Natural killer cell (primary cell): ENCODE data around the gene HDAC4. TPM values are rescaled to one million over a fixed set of nuclear protein-coding genes. Genes with fewer than 3 reads are reported as not detected.

Source experiments
- ATAC-seq, 3 donors: fragments of 150-1000 bp in 2 of 3; fragments of 200-7000 bp in 1 of 3; cut with Tn5 transposase; 1 replicate in 1 of 3; 2 replicates in 2 of 3; pipeline ENCODE4 v1.10.0; 2021; ENCODE audit warnings: mild to moderate bottlenecking in 2 of 3, moderate library complexity in 2 of 3
- DNase-seq, 2 donors: peaks; one replicate each; pipeline versions ENCODE4 v3.0.0 to v3.0.0-alpha.2; 2013 to 2021; ENCODE audit warnings: mixed read lengths in 1 of 2
- H3K27ac ChIP-seq: one replicate; pipeline ENCODE4 v1.5.1; 2013; ENCODE audit warnings: mild to moderate bottlenecking, low read length
- H3K27me3 ChIP-seq: one replicate; pipeline ENCODE4 v1.6.1; 2013; ENCODE audit warnings: low read length; ENCODE audit not compliant: control insufficient read depth, insufficient read depth
- H3K36me3 ChIP-seq: one replicate; pipeline ENCODE4 v1.6.1; 2013; ENCODE audit warnings: low read length; ENCODE audit not compliant: control insufficient read depth, insufficient read depth
- H3K4me1 ChIP-seq: one replicate; pipeline ENCODE4 v1.6.1; 2013; ENCODE audit warnings: low read length; ENCODE audit not compliant: control insufficient read depth, insufficient read depth
- H3K4me3 ChIP-seq: one replicate; pipeline ENCODE4 v1.5.1; 2013; ENCODE audit warnings: low read length
- H3K9me3 ChIP-seq: one replicate; pipeline ENCODE4 v1.6.1; 2013; ENCODE audit warnings: low read length; ENCODE audit not compliant: control insufficient read depth, insufficient read depth
- H3K27ac Mint-ChIP-seq, 2 donors: one replicate each; pipeline ENCODE4 v1.8.0; 2022; ENCODE audit warnings: mild to moderate bottlenecking in 2 of 2, mixed read lengths in 2 of 2, moderate library complexity in 1 of 2
- H3K27me3 Mint-ChIP-seq, 2 donors: one replicate each; pipeline ENCODE4 v1.8.0; 2022; ENCODE audit warnings: low read depth in 2 of 2, mixed read lengths in 2 of 2
- H3K36me3 Mint-ChIP-seq: one replicate; pipeline ENCODE4 v1.8.0; 2022; ENCODE audit warnings: mixed read lengths
- H3K4me1 Mint-ChIP-seq, 2 donors: one replicate each; pipeline ENCODE4 v1.8.0; 2022; ENCODE audit warnings: mixed read lengths in 2 of 2
- H3K4me3 Mint-ChIP-seq: one replicate; pipeline ENCODE4 v1.8.0; 2022; ENCODE audit warnings: mild to moderate bottlenecking, moderate library complexity, mixed read lengths
- H3K9me3 Mint-ChIP-seq, 2 donors: one replicate each; pipeline ENCODE4 v1.8.0; 2022; ENCODE audit warnings: mixed read lengths in 2 of 2
- WGBS: methylation state at CpG from one replicate; pipeline ENCODE4 v1.1.7; 2013; ENCODE audit warnings: missing lambda C conversion rate; ENCODE audit not compliant: insufficient coverage; 5-methylcytosine and 5-hydroxymethylcytosine counted together
- intact Hi-C: fragments of 100-400 bp; cut with micrococcal nuclease; formaldehyde crosslinking; loops from one replicate; pipeline ENCODE4 v1.14.2; 2022
- total RNA-seq, 4 donors: library from RNA; stranded (reverse); fragments of 120-200 nt in 1 of 4; gene quantifications; one replicate each; pipeline versions ENCODE4 v1.2.3 to v1.2.4, GENCODE V29; 2013 to 2022
- TF ChIP-seq, protein P1 (sequence below): fragments of 200-600 bp; IDR thresholded peaks from one replicate; pipeline ENCODE4 v1.8.0; 2022; ENCODE audit warnings: antibody characterized with exemption

Gene HDAC4
- total RNA-seq, 3 donors from 2014 or later (not counting 1 experiment from before 2014, with no cell fraction given): 74.9 to 105 (median 100) TPM

GRCh38 chr2:239027391-239028252, 373.2 kb downstream of the HDAC4 start:
- H3K36me3 ChIP-seq: no peaks in the 10 kb centered on the region
- no peaks in the 10 kb centered on the region for H3K4me1 ChIP-seq
- TF ChIP-seq, protein P1, sequence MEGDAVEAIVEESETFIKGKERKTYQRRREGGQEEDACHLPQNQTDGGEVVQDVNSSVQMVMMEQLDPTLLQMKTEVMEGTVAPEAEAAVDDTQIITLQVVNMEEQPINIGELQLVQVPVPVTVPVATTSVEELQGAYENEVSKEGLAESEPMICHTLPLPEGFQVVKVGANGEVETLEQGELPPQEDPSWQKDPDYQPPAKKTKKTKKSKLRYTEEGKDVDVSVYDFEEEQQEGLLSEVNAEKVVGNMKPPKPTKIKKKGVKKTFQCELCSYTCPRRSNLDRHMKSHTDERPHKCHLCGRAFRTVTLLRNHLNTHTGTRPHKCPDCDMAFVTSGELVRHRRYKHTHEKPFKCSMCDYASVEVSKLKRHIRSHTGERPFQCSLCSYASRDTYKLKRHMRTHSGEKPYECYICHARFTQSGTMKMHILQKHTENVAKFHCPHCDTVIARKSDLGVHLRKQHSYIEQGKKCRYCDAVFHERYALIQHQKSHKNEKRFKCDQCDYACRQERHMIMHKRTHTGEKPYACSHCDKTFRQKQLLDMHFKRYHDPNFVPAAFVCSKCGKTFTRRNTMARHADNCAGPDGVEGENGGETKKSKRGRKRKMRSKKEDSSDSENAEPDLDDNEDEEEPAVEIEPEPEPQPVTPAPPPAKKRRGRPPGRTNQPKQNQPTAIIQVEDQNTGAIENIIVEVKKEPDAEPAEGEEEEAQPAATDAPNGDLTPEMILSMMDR: no peak
- no peaks in the 10 kb centered on the region for H3K4me1 Mint-ChIP-seq
- H3K4me3 Mint-ChIP-seq: no peak overlapping the region
- H3K27ac Mint-ChIP-seq: no peak overlapping the region
- DNase-seq: no peak
- H3K9me3 ChIP-seq: no peaks in the 10 kb centered on the region
- 91% methylated on average over 38 of the region's 38 CpGs for WGBS
- no peak overlapping the region for H3K4me3 ChIP-seq
- no peak overlapping the region for H3K27ac ChIP-seq
- no peak for ATAC-seq
- H3K9me3 Mint-ChIP-seq: no peaks in the 10 kb centered on the region
- peaks cover 7 to 21% of the 10 kb centered on the region in 2 donors for H3K27me3 Mint-ChIP-seq
- H3K36me3 Mint-ChIP-seq: no peaks in the 10 kb centered on the region
- intact Hi-C loops: no loop called here
- H3K27me3 ChIP-seq: no peaks in the 10 kb centered on the region

- intact Hi-C loops: no loop called here
- H3K4me3 Mint-ChIP-seq: no peak overlapping the region
- no peaks in the 10 kb centered on the region for H3K4me1 Mint-ChIP-seq
- no peaks in the 10 kb centered on the region for H3K4me1 ChIP-seq
- TF ChIP-seq, protein P1: no peak
- H3K36me3 ChIP-seq: no peaks in the 10 kb centered on the region
- DNase-seq (no peak), ATAC-seq (no peak)
- H3K27ac Mint-ChIP-seq: no peak overlapping the region
- H3K9me3 ChIP-seq: no peaks in the 10 kb centered on the region
- H3K4me3 ChIP-seq: no peak overlapping the region
- H3K36me3 Mint-ChIP-seq: no peaks in the 10 kb centered on the region
- H3K27ac ChIP-seq: no peak overlapping the region
- H3K27me3 Mint-ChIP-seq: peaks cover 3 to 20% of the 10 kb centered on the region in 2 donors
- 84% methylated on average over 25 of the region's 25 CpGs for WGBS
- no peaks in the 10 kb centered on the region for H3K27me3 ChIP-seq
- no peaks in the 10 kb centered on the region for H3K9me3 Mint-ChIP-seq
Measured at GRCh38 chr2:239026711-239027361, 374.0 kb downstream of the HDAC4 start.

DNA sequence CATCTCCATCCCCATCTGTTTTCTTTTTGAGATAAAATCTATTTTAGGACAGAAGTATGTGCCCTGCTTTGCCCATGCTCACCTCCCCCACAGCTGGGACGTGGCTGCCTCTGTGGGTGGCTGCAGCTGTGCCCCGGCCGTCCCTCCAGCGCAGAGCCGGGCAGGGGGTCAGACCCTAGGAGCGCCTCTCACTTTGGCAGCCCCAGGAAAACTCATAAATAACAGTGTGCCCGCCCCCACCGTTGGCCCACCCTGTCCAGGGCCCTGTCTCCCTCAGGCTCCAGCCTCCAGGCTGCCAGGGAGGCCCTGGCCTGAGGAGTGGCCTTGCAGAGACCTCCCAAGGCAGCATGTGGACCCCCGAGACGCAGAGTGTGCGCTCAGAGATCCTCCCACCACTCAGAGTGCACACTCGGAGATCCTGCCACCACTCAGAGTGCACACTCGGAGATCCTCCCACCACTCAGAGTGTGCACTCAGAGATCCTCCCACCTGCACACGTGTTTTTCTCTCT, 374.8 kb downstream of the HDAC4 start:
- Mint-ChIP-seq H3K27ac (no peak overlapping the region), H3K4me1 (no peaks in the 10 kb centered on the region), H3K4me3 (no peak overlapping the region), H3K27me3 (peaks cover 0 to 12% of the 10 kb centered on the region in 2 donors), H3K36me3 (no peaks in the 10 kb centered on the region), H3K9me3 (no peaks in the 10 kb centered on the region)
- WGBS: 70% methylated on average over 14 of the region's 14 CpGs
- intact Hi-C loops: no loop called here
- H3K4me1 ChIP-seq: no peaks in the 10 kb centered on the region
- H3K36me3 ChIP-seq: no peaks in the 10 kb centered on the region
- DNase-seq (no peak), ATAC-seq (no peak)
- TF ChIP-seq, protein P1: no peak
- no peak overlapping the region for H3K4me3 ChIP-seq
- H3K9me3 ChIP-seq: no peaks in the 10 kb centered on the region
- H3K27ac ChIP-seq: no peak overlapping the region
- H3K27me3 ChIP-seq: no peaks in the 10 kb centered on the region
